GM12878 (cell line): Measurements from ENCODE around the gene ROPN1B. TPM values are rescaled to one million over a fixed set of nuclear protein-coding genes. Genes with fewer than 3 reads are reported as not detected.
"Not testable (repeated sequence)": the region's sequence is repeated elsewhere in the genome, so short reads cannot be mapped to it uniquely, and the experiment has no call there.

Experiments
- ATAC-seq: fragments of 200-7000 bp; cut with Tn5 transposase; 3 replicates; pipeline ENCODE4 v1.9.1; 2020; ENCODE audit warnings: mild to moderate bottlenecking, moderate library complexity
- BruUV-seq: library from RNA; stranded (reverse); fragments of 400-500 nt; replicated peaks from 2 replicates; lab custom pipeline; 2021; lab: Mats Ljungman, UMichigan
- CTCF ChIA-PET: fragments of 300-600 bp; sonication (Branson Sonifier 250); formaldehyde crosslinking; extraction: SDS; loops from one replicate; lab custom pipeline; 2021; ENCODE audit warnings: inconsistent platforms; lab: Yijun Ruan, JAX
- POLR2A ChIA-PET: fragments of 350-600 bp; formaldehyde crosslinking; extraction: SDS; loops from one replicate; lab custom pipeline; 2021; ENCODE audit warnings: inconsistent platforms; lab: Charles Lee
- RAD21 ChIA-PET: fragments of 300-600 bp; sonication (Branson Sonifier 250); formaldehyde crosslinking; loops from one replicate; lab custom pipeline; 2023; ENCODE audit warnings: antibody characterized with exemption; ENCODE audit not compliant: unreplicated experiment; lab: Charles Lee
- SMC1A ChIA-PET: fragments of 300-600 bp; sonication (Branson Sonifier 250); formaldehyde crosslinking; loops from one replicate; lab custom pipeline; 2023; ENCODE audit not compliant: unreplicated experiment, uncharacterized antibody; lab: Charles Lee
- DNase-seq: peaks from one replicate; pipeline ENCODE4 v3.0.0-alpha.2; 2011; ENCODE audit warnings: low read depth, low spot score
- FAIRE-seq: peaks from 3 replicates; lab custom pipeline; 2011; peaks lifted over from hg19 to GRCh38; lab: Jason Lieb, UNC
- H2AFZ ChIP-seq: 2 replicates; pipeline ENCODE4 v1.6.0; 2011; ENCODE audit warnings: low read depth, low read length, control low read depth; ENCODE audit not compliant: control insufficient read depth
- H3K27ac ChIP-seq: 2 replicates; pipeline ENCODE4 v1.5.1; 2011; ENCODE audit warnings: control low read depth; ENCODE audit not compliant: control insufficient read depth, insufficient read depth
- H3K27me3 ChIP-seq, 2 experiments: replicated peaks in 1 of 2; 2 replicates each; pipeline versions ENCODE4 v1.6.0 to v1.6.1; 2011; ENCODE audit warnings: low read length in 1 of 2; ENCODE audit not compliant: control insufficient read depth in 2 of 2, insufficient read depth in 2 of 2
- H3K36me3 ChIP-seq, 2 experiments: 2 replicates each; pipeline ENCODE4 v1.5.1; 2011; ENCODE audit warnings: low read length in 1 of 2; ENCODE audit not compliant: control insufficient read depth in 2 of 2, insufficient read depth in 2 of 2
- H3K4me1 ChIP-seq: 2 replicates; pipeline ENCODE4 v1.6.1; 2011; ENCODE audit warnings: mild to moderate bottlenecking, low read length, moderate library complexity, mixed read lengths; ENCODE audit not compliant: control insufficient read depth, insufficient read depth
- H3K4me2 ChIP-seq: 2 replicates; pipeline ENCODE4 v1.6.0; 2011; ENCODE audit warnings: control low read depth; ENCODE audit not compliant: control insufficient read depth, insufficient read depth
- H3K4me3 ChIP-seq: fragments of 200-600 bp; sonication (generic); 2 replicates; pipeline ENCODE4 v1.5.1; 2016
- H3K79me2 ChIP-seq: 2 replicates; pipeline ENCODE4 v1.6.0; 2011; ENCODE audit warnings: low read length; ENCODE audit not compliant: control insufficient read depth, insufficient read depth
- H3K9ac ChIP-seq: 2 replicates; pipeline ENCODE4 v1.8.0; 2011; ENCODE audit warnings: low read length, control low read depth, mixed read lengths; ENCODE audit not compliant: control insufficient read depth, insufficient read depth
- H3K9me3 ChIP-seq: replicated peaks from 3 replicates; pipeline ENCODE4 v1.5.1; 2011; ENCODE audit warnings: mild to moderate bottlenecking, low read length; ENCODE audit not compliant: control insufficient read depth, insufficient read depth
- H4K20me1 ChIP-seq: 2 replicates; pipeline ENCODE4 v1.6.0; 2011; ENCODE audit not compliant: control insufficient read depth, insufficient read depth
- ATF7 ChIP-seq: fragments of 450-650 bp; IDR thresholded peaks from 2 replicates; pipeline ENCODE4 v1.6.1; 2016; ENCODE audit warnings: low read depth, mild to moderate bottlenecking
- BHLHE40 ChIP-seq, 2 experiments: fragments of 450-650 bp in 1 of 2; IDR thresholded peaks; 2 replicates each; pipeline ENCODE4 v1.6.1; 2011 to 2017; ENCODE audit warnings: low read depth in 2 of 2, borderline replicate concordance in 1 of 2, improper control_type of control experiment in 1 of 2, low read length in 1 of 2, mild to moderate bottlenecking in 1 of 2
- CHD4 ChIP-seq: fragments of 200-600 bp; sonication (generic); IDR thresholded peaks from 2 replicates; pipeline ENCODE4 v1.6.1; 2016; ENCODE audit warnings: mild to moderate bottlenecking
- E4F1 ChIP-seq: fragments of 450-650 bp; IDR thresholded peaks from 2 replicates; pipeline ENCODE4 v1.6.1; 2018; ENCODE audit warnings: borderline replicate concordance, mild to moderate bottlenecking; ENCODE audit not compliant: partially characterized antibody
- HDGF ChIP-seq: fragments of 450-650 bp; IDR thresholded peaks from 2 replicates; pipeline ENCODE4 v1.6.1; 2016; ENCODE audit warnings: antibody characterized with exemption
- IKZF2 ChIP-seq, 2 experiments: fragments of 450-650 bp; IDR thresholded peaks; 2 replicates each; pipeline ENCODE4 v1.6.1; 2017; ENCODE audit warnings: mild to moderate bottlenecking in 2 of 2, moderate library complexity in 2 of 2
- KAT2A ChIP-seq: conservative IDR thresholded peaks from 2 replicates; pipeline ENCODE4 v1.6.1; 2011; ENCODE audit warnings: low read depth, low read length; ENCODE audit not compliant: control insufficient read depth
- NFIC ChIP-seq: IDR thresholded peaks from 2 replicates; pipeline ENCODE4 v1.6.1; 2012; ENCODE audit warnings: low read depth, mild to moderate bottlenecking, inconsistent platforms, low read length, moderate library complexity
- NR2F1 ChIP-seq: fragments of 450-650 bp; conservative IDR thresholded peaks from 2 replicates; pipeline ENCODE4 v1.6.1; 2017; ENCODE audit warnings: mild to moderate bottlenecking
- NRF1 ChIP-seq: conservative IDR thresholded peaks from 2 replicates; pipeline ENCODE4 v1.6.1; 2011; ENCODE audit warnings: mild to moderate bottlenecking, low read depth, low read length, improper control_type of control experiment
- PAX5 ChIP-seq: IDR thresholded peaks from 2 replicates; pipeline ENCODE4 v1.6.1; 2011; ENCODE audit warnings: low read depth, low read length, borderline replicate concordance
- RAD51 ChIP-seq: fragments of 450-650 bp; IDR thresholded peaks from 2 replicates; pipeline ENCODE4 v1.6.1; 2016; ENCODE audit warnings: moderate library complexity, mild to moderate bottlenecking, inconsistent platforms
- RFX5 ChIP-seq: IDR thresholded peaks from 2 replicates; pipeline ENCODE4 v1.6.1; 2011; ENCODE audit warnings: low read depth, low read length, improper control_type of control experiment
- SREBF1 ChIP-seq: IDR thresholded peaks from 2 replicates; pipeline ENCODE4 v1.6.1; 2012; ENCODE audit warnings: mild to moderate bottlenecking, low read length
- TCF3 ChIP-seq: IDR thresholded peaks from 2 replicates; pipeline ENCODE4 v1.6.1; 2012; ENCODE audit warnings: low read depth, mild to moderate bottlenecking, low read length, borderline replicate concordance; ENCODE audit not compliant: insufficient read depth
- ZNF622 ChIP-seq: fragments of 450-650 bp; IDR thresholded peaks from 2 replicates; pipeline ENCODE4 v1.6.1; 2017; ENCODE audit warnings: mild to moderate bottlenecking, inconsistent platforms
- WGBS: methylation state at CpG from one replicate; pipeline ENCODE4 v1.1.6; 2016; ENCODE audit warnings: low lambda C conversion rate; ENCODE audit not compliant: insufficient replicate concordance, insufficient coverage; ENCODE audit errors: missing lambda C conversion rate; 5-methylcytosine and 5-hydroxymethylcytosine counted together
- in situ Hi-C: fragments of 300-500 bp; cut with MboI; formaldehyde crosslinking; loops from 9 replicates; pipeline ENCODE4 v1.14.3; 2018; ENCODE audit warnings: mixed read lengths
- intact Hi-C: fragments of 100-400 bp; cut with micrococcal nuclease; formaldehyde crosslinking; loops from one replicate; pipeline ENCODE4 v1.14.2; 2022; ENCODE audit not compliant: unreplicated experiment
- polyA plus RNA-seq, 11 experiments: library from polyadenylated mRNA; depleted of rRNA in 4 of 11; unstranded in 6 of 11; stranded (reverse) in 5 of 11; fragments of >200 nt; fragmentation: Nextera tagmentation in 4 of 11; fragmentation: Illumina TruSeq in 1 of 11; extraction: Ambion mirVana in 4 of 11; extraction: Trizol in 1 of 11; gene quantifications; 1 replicate in 1 of 11; 2 replicates in 10 of 11; pipeline versions ENCODE4 v1.2.1 to v1.2.3, GENCODE V29; 2011 to 2016; ENCODE audit warnings: inconsistent platforms in 2 of 11, missing spikeins in 2 of 11, low read depth in 1 of 11
- total RNA-seq, 4 experiments: library from RNA; depleted of rRNA in 3 of 4; stranded (reverse); fragments of >200 nt in 3 of 4; fragmentation: Illumina TruSeq in 1 of 4; extraction: Trizol in 1 of 4; gene quantifications; 2 replicates each; pipeline versions ENCODE4 v1.2.1 to v1.2.3, GENCODE V29; 2013 to 2021
- TF ChIP-seq, protein P1 (sequence below): IDR thresholded peaks from 2 replicates; pipeline ENCODE4 v1.6.1; 2012; ENCODE audit warnings: low read length, inconsistent platforms

Gene ROPN1B
- total and polyA plus RNA-seq, 10 of the 15 experiments (the other 5 are each of a cell fraction or from before 2014, with no cell fraction given): not detected

DNA sequence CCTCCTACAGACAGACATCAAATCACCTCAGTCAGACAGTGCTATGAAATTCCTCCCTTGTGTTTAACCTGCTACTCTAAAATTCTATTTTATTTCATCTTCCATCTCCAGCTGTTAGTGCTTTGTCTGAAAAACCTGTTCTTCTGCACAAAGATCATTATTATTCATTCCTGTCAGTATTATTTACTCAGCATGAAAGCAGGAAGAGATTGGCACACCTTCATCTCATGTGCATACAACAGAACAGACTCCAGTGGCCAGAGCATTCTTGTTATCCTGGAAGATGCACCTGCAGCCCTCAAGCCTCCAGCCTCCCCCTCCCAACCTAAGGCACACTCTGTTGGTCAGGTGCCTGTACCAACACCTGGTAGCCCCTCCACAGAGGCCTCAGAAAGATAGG is 1.8 kb upstream of the ROPN1B start:
- Histone ChIP-seq H3K27ac (no peak overlapping the region), H4K20me1 (no peaks in the 10 kb centered on the region), H3K9me3 (no peaks in the 10 kb centered on the region), H3K4me2 (no peak overlapping the region), H2AFZ (no peak overlapping the region), H3K79me2 (no peaks in the 10 kb centered on the region), H3K4me1 (no peaks in the 10 kb centered on the region), H3K9ac (no peak overlapping the region), H3K4me3 (no peak overlapping the region), H3K36me3 (no peaks in the 10 kb centered on the region)
- SMC1A ChIA-PET: no interaction called here
- no peak for ATAC-seq
- in situ Hi-C loops: no loop called here
- TF ChIP-seq ZNF622 (no peak), PAX5 (no peak), RAD51 (no peak), NR2F1 (no peak), NFIC (no peak), CHD4 (no peak), IKZF2 (IDR thresholded peaks at IDR 0.05) (no peak), KAT2A (no peak), HDGF (no peak), BHLHE40 (IDR thresholded peaks at IDR 0.05; ENCODE audit: borderline replicate concordance in 1 of 2, low read depth in 2 of 2, low read length in 1 of 2) (no peak), RFX5 (no peak), TCF3 (no peak), ATF7 (no peak), SREBF1 (no peak), E4F1 (no peak), NRF1 (no peak)
- TF ChIP-seq, protein P1, sequence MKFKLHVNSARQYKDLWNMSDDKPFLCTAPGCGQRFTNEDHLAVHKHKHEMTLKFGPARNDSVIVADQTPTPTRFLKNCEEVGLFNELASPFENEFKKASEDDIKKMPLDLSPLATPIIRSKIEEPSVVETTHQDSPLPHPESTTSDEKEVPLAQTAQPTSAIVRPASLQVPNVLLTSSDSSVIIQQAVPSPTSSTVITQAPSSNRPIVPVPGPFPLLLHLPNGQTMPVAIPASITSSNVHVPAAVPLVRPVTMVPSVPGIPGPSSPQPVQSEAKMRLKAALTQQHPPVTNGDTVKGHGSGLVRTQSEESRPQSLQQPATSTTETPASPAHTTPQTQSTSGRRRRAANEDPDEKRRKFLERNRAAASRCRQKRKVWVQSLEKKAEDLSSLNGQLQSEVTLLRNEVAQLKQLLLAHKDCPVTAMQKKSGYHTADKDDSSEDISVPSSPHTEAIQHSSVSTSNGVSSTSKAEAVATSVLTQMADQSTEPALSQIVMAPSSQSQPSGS: no peak
- TF ChIP-seq, all 136 proteins: peak for 0
- ChIA-PET POLR2A (no interaction called here), RAD21 (no interaction called here), CTCF (no interaction called here)
- FAIRE-seq: no peak
- H3K27me3 ChIP-seq: peaks cover 0 to 4% of the 10 kb centered on the region in 2 experiments; a peak in 2 of 4 replicates
- intact Hi-C loops: no loop called here
- DNase-seq: no peak
- no TSS peak for BruUV-seq

- BruUV-seq, ATAC-seq, H3K4me2 ChIP-seq, H3K9ac ChIP-seq, H4K20me1 ChIP-seq, H3K9me3 ChIP-seq, H3K79me2 ChIP-seq, H3K4me3 ChIP-seq, H3K27me3 ChIP-seq, SMC1A ChIA-PET, H3K27ac ChIP-seq, POLR2A ChIA-PET, intact Hi-C loops, DNase-seq, H3K4me1 ChIP-seq, in situ Hi-C loops, H2AFZ ChIP-seq, CTCF ChIA-PET, H3K36me3 ChIP-seq, RAD21 ChIA-PET: not testable (repeated sequence)
- FAIRE-seq: peak; percentile 57
- 67% methylated on average over 2 of the region's 2 CpGs for WGBS
Measured at GRCh38 chr3:125968121-125968520, 857 bp upstream of the ROPN1B start.
